Astrocyte of the hippocampus (primary cell): Measurements from ENCODE around the gene PRMT7.

ENCODE experiments used
- DNase-seq: peaks from one replicate; pipeline ENCODE4 v3.0.0; 2011; ENCODE audit warnings: low read depth, low spot score

Gene PRMT7

GRCh38 chr16:68376590-68376989, 65.8 kb downstream of the PRMT7 start:
- no peak for DNase-seq

- DNase-seq: no peak
These were observed 66.4 kb downstream of the PRMT7 start for GRCh38 chr16:68377221-68377620.

- DNase-seq: peak; percentile 72
These were observed 67.0 kb downstream of the PRMT7 start for GRCh38 chr16:68377667-68378393.

- no peak for DNase-seq
These were observed 67.9 kb downstream of the PRMT7 start for GRCh38 chr16:68378436-68379415.

DNA sequence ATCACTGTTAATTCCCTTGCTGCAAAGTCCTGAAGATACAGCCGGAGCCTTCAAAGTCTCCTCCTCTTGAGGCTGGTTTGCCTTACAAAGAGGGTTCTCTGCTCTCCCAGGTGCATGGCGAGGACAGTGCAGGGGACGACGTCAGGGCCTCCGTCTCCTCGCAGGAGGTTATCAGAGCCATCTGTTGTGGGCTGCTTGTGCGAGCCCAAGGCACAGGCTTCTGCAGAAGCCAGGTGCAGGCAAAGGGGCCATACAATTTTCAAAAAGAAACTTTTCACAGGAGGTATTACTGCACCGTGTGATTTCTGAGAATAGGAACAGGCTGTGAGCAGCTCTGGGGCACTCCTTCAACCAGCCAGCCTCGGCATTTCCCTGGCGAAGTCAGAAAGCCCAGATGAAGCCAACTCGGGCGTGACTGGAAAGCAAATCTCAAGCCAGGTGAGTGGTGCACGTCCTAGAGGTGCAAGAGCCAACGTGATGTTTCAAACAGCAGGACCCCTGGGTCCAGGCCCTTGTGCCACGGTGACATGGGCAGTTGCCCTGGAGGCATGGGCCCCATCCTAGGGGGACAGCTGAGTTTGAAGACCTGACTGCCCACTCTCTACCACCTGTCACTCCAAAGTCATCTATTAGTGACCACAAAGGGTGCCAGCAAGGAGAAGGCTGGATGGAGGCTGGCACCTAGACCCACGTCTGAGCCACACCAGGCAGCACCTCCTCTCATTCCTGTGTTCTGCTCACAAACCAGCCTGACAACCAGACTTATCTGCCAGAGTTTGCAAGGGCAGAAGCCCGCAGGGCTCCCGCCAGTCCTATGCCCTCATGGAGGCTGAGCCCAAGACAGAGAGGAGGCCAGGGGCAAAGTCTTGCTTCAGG, 68.9 kb downstream of the PRMT7 start:
- DNase-seq: no peak

- DNase-seq: no peak
These were observed 69.5 kb downstream of the PRMT7 start for GRCh38 chr16:68380348-68380670.

DNA sequence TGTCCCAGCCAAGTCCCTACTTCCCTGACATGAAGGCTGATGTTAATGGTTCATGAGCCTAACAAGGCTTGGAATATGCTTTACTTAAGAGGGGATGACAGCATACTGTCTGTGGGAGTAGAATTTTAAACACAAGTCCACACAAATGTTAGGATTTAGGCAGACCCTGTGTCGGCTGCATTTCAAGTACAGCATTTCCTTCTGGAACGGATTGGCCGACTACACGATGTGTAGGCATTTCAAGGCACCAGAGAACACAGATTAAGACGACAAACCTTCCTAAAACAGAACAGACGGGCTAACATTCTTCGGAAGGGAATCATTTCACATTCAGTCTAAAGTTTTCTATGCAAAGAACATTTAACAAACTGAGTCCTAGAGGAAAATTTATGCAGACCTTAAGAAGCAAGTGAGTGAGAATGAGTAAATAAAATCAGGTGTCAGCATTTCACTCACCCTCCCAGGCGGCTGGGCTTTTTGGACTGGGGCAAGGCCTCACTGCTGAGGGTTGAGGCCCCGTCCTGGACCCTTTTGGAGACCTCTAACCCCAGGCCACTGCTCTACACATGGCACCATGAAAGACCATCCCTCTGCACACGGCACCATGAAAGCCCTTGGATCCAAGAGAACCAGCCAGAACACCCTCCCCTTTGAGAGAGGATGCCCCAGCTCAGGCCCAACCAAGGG, 70.0 kb downstream of the PRMT7 start:
- DNase-seq: no peak

DNA sequence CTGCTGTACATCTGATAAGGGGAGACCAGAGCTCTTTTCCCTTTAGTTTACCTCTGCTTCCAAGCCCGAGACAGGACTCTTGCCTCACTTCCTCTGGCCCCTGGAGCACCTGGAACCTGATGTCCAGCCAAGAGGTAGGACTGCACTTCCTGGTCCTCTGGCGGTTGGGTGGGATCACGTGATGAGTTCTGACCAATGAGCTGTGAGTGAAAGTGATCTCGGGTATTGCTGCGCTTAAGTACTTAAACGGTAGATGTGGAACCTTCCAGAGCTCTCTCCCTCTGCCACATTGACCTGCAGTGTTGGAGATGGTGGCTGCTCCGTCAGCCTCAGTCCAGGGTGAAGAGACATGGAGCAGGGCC, 70.5 kb downstream of the PRMT7 start:
- DNase-seq: no peak

- DNase-seq: no peak
These were observed 71.5 kb downstream of the PRMT7 start for GRCh38 chr16:68382296-68382718.

GRCh38 chr16:68383858-68384257, 73.0 kb downstream of the PRMT7 start:
- no peak for DNase-seq

DNA sequence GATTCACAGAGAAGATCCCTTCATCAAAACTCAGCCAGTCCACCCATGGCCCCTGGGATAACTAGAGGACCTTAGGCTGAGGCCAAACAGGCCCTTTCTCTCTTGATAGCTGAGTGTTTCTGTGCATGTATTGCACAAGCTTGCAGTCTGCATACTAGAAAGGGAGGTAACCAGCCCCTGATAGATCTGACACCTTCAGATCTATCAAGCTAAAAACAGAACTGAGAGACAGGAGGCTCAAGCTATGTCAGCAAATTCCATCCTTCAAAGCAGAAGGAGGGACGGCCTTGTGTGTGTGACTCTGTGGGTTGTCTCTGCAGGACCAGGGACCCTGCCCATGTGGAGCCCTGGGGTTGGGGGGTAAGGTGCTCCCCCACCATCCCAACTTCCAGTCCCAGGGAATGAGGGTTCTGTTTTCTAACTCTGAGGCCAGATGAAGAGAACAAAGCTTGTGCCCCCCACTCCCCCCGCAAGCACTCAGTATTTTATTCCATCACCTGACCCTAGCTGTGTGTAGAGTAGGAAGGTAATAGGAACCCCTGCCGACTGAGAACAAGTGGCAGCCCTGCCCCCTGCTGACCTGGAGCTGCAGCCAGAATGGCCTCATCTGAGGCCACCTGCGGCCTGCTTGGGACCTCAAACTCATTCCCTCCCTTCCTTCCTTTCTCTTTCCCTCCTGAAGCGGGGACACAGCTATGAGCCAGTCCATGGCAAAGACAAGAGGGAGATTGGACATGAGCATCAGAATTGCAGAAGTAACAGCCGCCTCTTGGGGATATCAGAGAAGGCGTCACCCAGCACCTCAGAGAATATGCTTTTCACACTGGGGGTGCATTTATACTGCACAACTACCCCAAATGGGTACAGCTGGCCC, 73.7 kb downstream of the PRMT7 start:
- DNase-seq: no peak

GRCh38 chr16:68385371-68385770, 74.6 kb downstream of the PRMT7 start:
- DNase-seq: no peak

DNA sequence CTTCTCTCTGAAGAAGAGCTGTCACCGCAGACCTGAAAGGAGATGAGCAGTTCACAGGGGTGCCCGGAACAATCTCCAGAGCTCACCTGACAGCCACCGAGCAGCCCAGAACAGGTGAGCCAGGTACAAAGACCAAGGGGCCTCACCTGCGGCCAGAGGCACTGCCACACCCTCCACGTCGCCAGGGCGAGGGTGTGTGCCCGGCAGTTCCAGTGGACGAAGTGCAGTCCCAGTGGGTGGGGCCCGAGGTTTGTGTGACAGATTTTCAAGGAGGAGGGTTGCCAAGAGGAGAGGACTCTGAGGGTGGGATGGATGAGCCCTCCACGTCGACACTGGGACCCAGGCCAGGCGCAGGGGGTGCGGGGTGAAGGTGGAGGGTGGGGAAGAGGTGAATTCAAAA, 75.8 kb downstream of the PRMT7 start:
- DNase-seq: no peak

DNA sequence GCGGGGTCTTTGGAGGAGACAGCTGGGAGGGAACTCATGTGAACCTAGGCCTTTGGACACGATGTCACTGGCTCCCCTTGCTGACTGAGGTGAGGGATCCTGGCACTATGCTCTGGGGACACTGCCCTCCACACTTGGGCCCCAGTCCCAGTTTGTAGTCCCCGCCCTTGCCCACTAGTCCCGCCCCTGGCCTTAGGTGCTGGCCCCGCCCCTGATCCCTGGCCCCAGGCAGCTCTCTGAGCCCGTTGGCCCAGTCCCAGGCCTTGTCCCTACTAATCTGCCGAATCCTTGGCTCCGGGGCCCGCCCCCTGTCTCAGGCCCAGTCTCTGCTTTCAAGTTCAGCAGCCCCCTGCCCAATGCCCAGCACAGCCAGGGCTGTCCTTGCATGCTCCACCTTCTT, 76.5 kb downstream of the PRMT7 start:
- no peak for DNase-seq

DNA sequence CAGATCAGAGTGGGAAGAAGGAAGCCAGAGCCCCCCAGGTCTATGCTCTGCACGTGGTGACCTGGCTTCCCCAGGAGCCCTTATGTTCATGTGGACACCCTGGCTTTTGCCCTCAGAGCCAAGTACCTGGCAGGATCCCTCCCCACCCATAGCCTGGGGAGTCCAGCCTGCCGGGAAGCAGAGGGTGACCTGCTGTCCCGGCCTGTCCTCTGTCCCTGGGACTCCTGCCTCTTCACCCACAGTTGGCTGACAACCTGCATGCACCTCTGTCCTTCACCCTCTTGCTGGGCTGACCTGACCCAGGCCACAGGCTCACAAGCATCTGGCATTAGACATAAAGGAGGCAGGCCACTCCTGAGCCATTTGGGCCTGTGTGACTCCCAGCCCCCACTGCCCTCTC, 77.3 kb downstream of the PRMT7 start:
- DNase-seq: no peak

DNA sequence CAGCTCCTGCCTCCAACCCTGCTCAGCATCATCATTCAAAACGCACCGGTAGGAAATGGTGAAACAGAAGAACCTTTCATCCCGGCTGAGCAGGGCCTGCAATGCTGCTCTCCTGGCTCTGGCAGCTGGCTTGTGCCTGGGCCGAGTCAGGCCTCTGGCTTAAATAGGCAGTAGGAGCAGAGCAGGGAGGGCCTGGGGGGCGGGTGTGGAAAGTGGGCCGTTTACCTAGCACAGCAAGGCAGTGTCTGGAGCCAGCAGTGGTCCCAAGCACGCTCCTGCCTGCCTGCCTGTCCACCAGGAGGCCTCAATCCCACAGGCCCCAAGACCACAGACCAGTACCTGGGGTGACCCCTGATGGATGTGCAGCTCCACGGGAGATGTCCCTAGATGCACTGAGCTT, 78.2 kb downstream of the PRMT7 start:
- no peak for DNase-seq

DNA sequence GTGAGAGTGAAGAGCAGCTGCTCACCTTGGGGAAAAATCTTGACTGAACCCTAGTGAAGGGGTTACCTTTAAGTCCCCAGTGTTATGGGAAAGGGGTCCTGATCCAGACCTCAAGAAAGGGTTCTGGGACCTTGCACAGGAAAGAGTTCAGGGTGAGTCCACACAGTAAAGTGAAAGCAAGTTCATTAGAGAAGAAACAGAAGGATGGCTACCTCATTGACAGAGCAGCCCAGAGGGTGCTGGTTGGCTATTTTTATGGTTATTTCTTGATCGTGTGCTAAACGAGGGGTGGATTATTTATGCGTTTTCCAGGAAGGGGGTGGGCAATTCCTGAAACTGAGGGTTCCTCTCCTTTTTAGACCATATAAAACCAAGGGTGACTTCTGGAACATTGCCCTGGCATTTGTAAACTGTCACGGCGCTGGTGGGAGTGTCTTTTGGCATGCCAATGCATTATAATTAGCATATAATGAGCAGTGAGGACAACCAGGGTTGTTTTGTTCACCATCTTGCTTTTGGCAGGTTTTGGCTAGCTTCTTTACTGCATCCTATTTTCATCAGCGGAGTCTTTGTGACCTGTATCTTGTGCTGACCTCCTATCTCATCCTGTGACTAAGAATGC, 79.0 kb downstream of the PRMT7 start:
- DNase-seq: no peak

DNA sequence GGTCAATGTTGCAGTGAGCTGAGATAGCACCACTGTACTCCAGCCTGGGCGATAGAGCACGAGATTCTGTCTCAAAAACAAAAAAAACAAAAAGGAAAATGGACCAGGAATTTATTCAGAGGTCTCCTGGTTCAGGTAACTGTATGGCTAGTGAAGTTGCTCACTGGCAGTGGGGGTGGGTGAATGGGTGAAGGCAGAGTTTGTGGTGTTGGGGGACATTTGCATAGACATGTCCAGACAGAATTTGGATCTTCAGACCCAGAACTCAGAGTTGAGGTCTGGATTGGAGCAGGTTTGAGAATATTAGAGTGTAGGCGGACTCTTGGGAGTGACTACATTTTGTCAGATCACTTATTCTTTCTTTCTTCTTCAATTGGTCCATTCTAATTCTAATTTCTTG, 82.5 kb downstream of the PRMT7 start:
- DNase-seq: no peak

DNA sequence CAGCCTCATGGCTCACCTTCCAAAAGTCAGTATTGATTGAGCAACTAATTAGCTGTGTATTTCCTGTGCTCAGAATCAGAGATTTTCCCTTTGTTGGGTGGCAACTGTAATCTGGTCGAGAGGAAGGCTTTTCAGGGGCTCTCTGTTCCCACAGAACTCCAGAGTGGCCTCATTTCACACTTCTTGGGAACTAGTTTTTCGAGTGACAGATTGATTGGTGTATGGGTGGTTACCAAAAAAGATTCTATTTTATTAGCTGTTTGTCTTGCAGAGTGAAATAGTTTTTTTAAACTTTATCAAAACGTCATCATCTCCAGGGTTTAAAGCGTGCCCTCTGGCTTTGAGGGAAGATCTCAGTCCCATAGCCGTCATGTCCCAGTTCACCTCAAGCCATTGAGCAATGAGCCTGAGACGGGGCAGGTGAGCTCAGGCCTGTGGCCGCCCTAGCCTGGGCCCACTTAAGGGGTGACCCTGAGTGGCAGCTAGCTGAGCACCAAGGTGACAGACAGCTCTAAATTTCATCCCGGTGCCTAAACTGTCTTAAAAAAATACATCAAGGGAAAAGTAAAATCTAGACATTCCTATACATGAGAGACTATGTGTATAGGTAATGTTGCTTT, 84.5 kb downstream of the PRMT7 start:
- DNase-seq: no peak

GRCh38 chr16:68395815-68396214, 85.0 kb downstream of the PRMT7 start:
- no peak for DNase-seq
